SJSA1 (cell line): ENCODE data around the gene LTB. TPM values are rescaled to one million over a fixed set of nuclear protein-coding genes. Genes with fewer than 3 reads are reported as not detected.

Experiments
- DNase-seq, 2 experiments: peaks; one replicate each; pipeline ENCODE4 v3.0.0-alpha.2; 2015 to 2020; ENCODE audit warnings: low spot score in 2 of 2, low read depth in 1 of 2
- H3K27ac ChIP-seq: fragments of 250-450 bp; sonication (Bioruptor Pico); 2 replicates; pipeline ENCODE4 v1.5.1; 2020; ENCODE audit warnings: mild to moderate bottlenecking, moderate library complexity
- H3K27me3 ChIP-seq: fragments of 250-450 bp; sonication (Bioruptor Pico); replicated peaks from 2 replicates; pipeline ENCODE4 v1.5.1; 2020; ENCODE audit warnings: mild to moderate bottlenecking, moderate library complexity
- H3K36me3 ChIP-seq: fragments of 250-450 bp; sonication (Bioruptor Pico); 2 replicates; pipeline ENCODE4 v1.5.1; 2020; ENCODE audit warnings: mild to moderate bottlenecking
- H3K4me1 ChIP-seq: fragments of 250-450 bp; sonication (Bioruptor Pico); replicated peaks from 2 replicates; pipeline ENCODE4 v1.6.1; 2021; ENCODE audit warnings: mild to moderate bottlenecking
- H3K4me3 ChIP-seq: fragments of 250-450 bp; sonication (Bioruptor Pico); 2 replicates; pipeline ENCODE4 v1.5.1; 2020; ENCODE audit warnings: mild to moderate bottlenecking
- H3K9me3 ChIP-seq: fragments of 250-450 bp; sonication (Bioruptor Pico); replicated peaks from 2 replicates; pipeline ENCODE4 v1.5.1; 2020; ENCODE audit warnings: mild to moderate bottlenecking
- total RNA-seq: library from RNA; depleted of rRNA; stranded (reverse); fragments of >200 nt; shearing (Covaris generic); gene quantifications from 2 replicates; pipeline ENCODE4 v1.2.3, GENCODE V29; 2014

The LTB gene
- total RNA-seq, 1 experiment from 2014 or later: not detected

- H3K9me3 ChIP-seq: no peaks in the 10 kb centered on the region
- DNase-seq: no peak
- H3K27me3 ChIP-seq: no peaks in the 10 kb centered on the region
- H3K27ac ChIP-seq: no peak overlapping the region
- no peaks in the 10 kb centered on the region for H3K36me3 ChIP-seq
- H3K4me1 ChIP-seq: peaks cover 8% of the 10 kb centered on the region
- no peak overlapping the region for H3K4me3 ChIP-seq
Observed at GRCh38 chr6:31576897-31577578, 5.2 kb downstream of the LTB start.

GRCh38 chr6:31575952-31576685, 6.1 kb downstream of the LTB start:
- no peak for DNase-seq
- H3K27me3 ChIP-seq: no peaks in the 10 kb centered on the region

GRCh38 chr6:31575335-31575901, 6.8 kb downstream of the LTB start, which contains the start of gene TNF:
TNF (plus strand) TSS chr6:31575565; CDS start chr6:31575742, 177 bp downstream.
- no peak within 1 kb of the TSS for H3K4me3 ChIP-seq
- H3K36me3 ChIP-seq: no peaks in the 10 kb centered on the region
- H3K4me1 ChIP-seq: no peaks in the 10 kb centered on the region
- H3K9me3 ChIP-seq: no peaks in the 10 kb centered on the region
- no peaks in the 10 kb centered on the region for H3K27me3 ChIP-seq
- no peak within 1 kb of the TSS for H3K27ac ChIP-seq
- no peak for DNase-seq

More at GRCh38 chr6:31575952-31576685, 6.1 kb downstream of the LTB start:
- no peaks in the 10 kb centered on the region for H3K36me3 ChIP-seq
- H3K4me1 ChIP-seq: peaks cover 3% of the 10 kb centered on the region; the same call in 1 of the 2 replicates
- H3K27ac ChIP-seq: no peak overlapping the region
- no peaks in the 10 kb centered on the region for H3K9me3 ChIP-seq
- H3K4me3 ChIP-seq: no peak overlapping the region

GRCh38 chr6:31574106-31575061, 7.8 kb downstream of the LTB start:
- H3K9me3 ChIP-seq: no peaks in the 10 kb centered on the region
- no peak for DNase-seq
- H3K27ac ChIP-seq: no peak overlapping the region
- H3K4me1 ChIP-seq: no peaks in the 10 kb centered on the region
- no peaks in the 10 kb centered on the region for H3K36me3 ChIP-seq
- no peaks in the 10 kb centered on the region for H3K27me3 ChIP-seq
- no peak overlapping the region for H3K4me3 ChIP-seq

GRCh38 chr6:31573239-31574105, 8.8 kb downstream of the LTB start:
- Histone ChIP-seq H3K27me3 (no peaks in the 10 kb centered on the region), H3K4me1 (no peaks in the 10 kb centered on the region), H3K9me3 (no peaks in the 10 kb centered on the region), H3K27ac (no peak overlapping the region), H3K36me3 (no peaks in the 10 kb centered on the region), H3K4me3 (no peak overlapping the region)
- no peak for DNase-seq

- no peak for DNase-seq
- H3K4me1 ChIP-seq: no peaks in the 10 kb centered on the region
- no peak within 1 kb of the TSS for H3K4me3 ChIP-seq
- no peaks in the 10 kb centered on the region for H3K9me3 ChIP-seq
- H3K27me3 ChIP-seq: no peaks in the 10 kb centered on the region
- H3K36me3 ChIP-seq: no peaks in the 10 kb centered on the region
- H3K27ac ChIP-seq: no peak within 1 kb of the TSS
Observed at GRCh38 chr6:31572041-31572911, 9.9 kb downstream of the LTB start, which contains the start of gene LTA. LTA (plus strand) TSS chr6:31572289; CDS start chr6:31572743, 454 bp downstream.

- Histone ChIP-seq H3K4me3 (no peak overlapping the region), H3K27ac (no peak overlapping the region), H3K9me3 (no peaks in the 10 kb centered on the region), H3K4me1 (no peaks in the 10 kb centered on the region), H3K36me3 (no peaks in the 10 kb centered on the region), H3K27me3 (no peaks in the 10 kb centered on the region)
- no peak for DNase-seq
Observed at GRCh38 chr6:31569861-31570536, 12.2 kb downstream of the LTB start.

GRCh38 chr6:31568537-31568961, 13.7 kb downstream of the LTB start:
- H3K4me1 ChIP-seq: peaks cover 3% of the 10 kb centered on the region
- no peaks in the 10 kb centered on the region for H3K36me3 ChIP-seq
- no peak overlapping the region for H3K27ac ChIP-seq
- no peaks in the 10 kb centered on the region for H3K9me3 ChIP-seq
- DNase-seq: no peak
- H3K27me3 ChIP-seq: no peaks in the 10 kb centered on the region
- H3K4me3 ChIP-seq: no peak overlapping the region

- no peak for DNase-seq
- Histone ChIP-seq H3K9me3 (no peaks in the 10 kb centered on the region), H3K27ac (no peak overlapping the region), H3K27me3 (no peaks in the 10 kb centered on the region), H3K4me1 (peaks cover 11% of the 10 kb centered on the region), H3K4me3 (no peak overlapping the region), H3K36me3 (no peaks in the 10 kb centered on the region)
Observed at GRCh38 chr6:31567531-31568370, 14.5 kb downstream of the LTB start.

- Histone ChIP-seq H3K4me3 (no peak overlapping the region), H3K27ac (peak overlapping the region; percentile 77)
Observed at GRCh38 chr6:31560697-31561058, 21.5 kb downstream of the LTB start.

More at GRCh38 chr6:31560697-31561058, 21.5 kb downstream of the LTB start:
- Histone ChIP-seq H3K36me3 (peaks cover 34% of the 10 kb centered on the region), H3K4me1 (peaks cover 39% of the 10 kb centered on the region), H3K9me3 (no peaks in the 10 kb centered on the region), H3K27me3 (no peaks in the 10 kb centered on the region)
- DNase-seq: no peak
